GM19099 (cell line): ENCODE data around the gene TM4SF1.

Experiments used
- POLR2A ChIP-seq: IDR thresholded peaks from 3 replicates; pipeline ENCODE4 v1.6.1; 2011; ENCODE audit warnings: low read depth; ENCODE audit not compliant: insufficient read length; ENCODE audit errors: extremely low read depth

TM4SF1 gene

GRCh38 chr3:149353581-149354184 lies 23.8 kb downstream of the TM4SF1 start:
- no peak for TF ChIP-seq POLR2A

DNA sequence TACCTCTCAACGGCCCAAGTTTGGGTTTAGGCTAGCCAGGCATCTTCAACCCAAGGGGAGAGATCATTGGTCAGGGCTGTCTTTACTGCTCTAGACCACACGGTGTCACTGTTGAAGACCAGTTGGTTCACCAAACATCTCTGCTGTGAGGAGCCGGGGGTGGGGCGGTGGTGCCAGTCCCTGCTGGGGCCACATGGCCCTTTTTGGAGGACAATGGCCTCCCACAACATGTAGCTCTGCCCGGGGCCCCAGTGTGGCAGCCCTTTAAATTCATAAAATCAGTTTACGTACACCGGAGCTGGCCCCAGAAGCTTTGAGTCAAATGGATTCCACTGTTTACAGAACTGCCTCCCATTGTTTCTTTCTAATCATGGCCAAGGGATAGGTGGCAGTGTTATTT lies 24.9 kb downstream of the TM4SF1 start:
- TF ChIP-seq POLR2A = no peak

GRCh38 chr3:149343951-149344350 lies 33.5 kb downstream of the TM4SF1 start:
- no peak for TF ChIP-seq POLR2A

DNA sequence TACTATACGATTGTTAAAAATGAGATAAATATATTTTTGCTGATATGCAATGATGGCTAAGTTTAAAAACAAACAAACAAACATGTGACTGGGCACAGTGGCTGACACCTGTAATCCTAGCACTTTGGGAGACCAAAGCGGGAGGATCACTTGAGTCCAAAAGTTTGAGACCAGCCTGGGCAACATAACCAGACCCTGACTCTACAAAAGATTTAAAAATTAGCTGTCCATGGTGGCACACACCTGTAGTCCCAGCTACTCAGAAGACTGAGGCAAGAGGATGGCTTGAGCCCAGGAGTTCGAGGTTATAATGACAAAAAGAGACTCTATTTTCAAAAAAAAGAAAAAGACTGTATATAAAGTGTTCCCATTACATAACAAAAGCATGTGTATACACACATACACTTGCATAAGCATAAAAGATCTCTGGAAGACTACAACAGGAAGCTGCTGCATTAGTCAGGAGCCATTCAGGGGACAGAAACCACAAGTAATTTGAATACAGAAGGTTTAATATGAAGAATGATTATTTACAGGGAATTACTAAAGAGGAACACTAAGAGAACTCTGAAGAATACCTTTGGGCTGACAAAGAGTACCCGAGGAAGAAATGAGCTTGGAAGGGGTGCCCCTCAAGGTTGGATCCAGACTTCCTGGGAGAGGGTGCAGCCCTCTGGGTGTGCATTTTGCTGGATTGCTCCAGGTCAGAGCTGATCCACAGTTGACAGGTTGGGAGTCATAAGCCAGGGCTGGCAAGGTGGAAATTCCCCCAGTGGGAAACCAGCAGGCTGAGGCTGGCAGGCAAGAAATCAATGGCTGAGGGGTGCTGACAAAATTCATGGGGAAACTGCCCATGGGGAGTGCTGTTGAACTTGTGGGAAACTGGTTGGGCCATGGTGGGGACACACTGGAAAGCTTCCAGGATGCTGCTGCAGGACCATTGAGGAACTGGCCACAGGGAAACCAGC lies 34.8 kb downstream of the TM4SF1 start:
- no peak for TF ChIP-seq POLR2A

GRCh38 chr3:149340310-149340933 lies 37.0 kb downstream of the TM4SF1 start:
- no peak for TF ChIP-seq POLR2A

GRCh38 chr3:149339931-149340309 lies 37.5 kb downstream of the TM4SF1 start:
- TF ChIP-seq POLR2A = no peak

DNA sequence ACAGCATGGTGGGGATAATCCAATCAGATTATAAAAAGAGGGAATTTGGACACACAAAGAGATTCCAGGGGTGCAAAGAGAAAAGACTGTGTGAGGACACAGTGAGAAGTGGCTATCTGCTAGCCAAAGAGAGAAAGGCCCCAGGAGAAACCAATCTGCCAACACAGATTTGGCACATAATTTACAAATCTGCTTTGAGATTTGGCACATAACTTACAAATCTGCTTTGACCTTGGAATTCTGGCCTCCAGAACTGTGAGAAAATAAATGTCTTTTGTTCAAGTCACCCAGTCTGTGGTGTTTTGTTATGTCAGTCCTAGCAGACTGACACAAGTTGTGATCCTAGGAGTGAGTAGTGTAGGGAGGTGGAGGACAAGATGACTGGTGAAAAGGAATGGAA lies 40.5 kb downstream of the TM4SF1 start:
- no peak for TF ChIP-seq POLR2A

DNA sequence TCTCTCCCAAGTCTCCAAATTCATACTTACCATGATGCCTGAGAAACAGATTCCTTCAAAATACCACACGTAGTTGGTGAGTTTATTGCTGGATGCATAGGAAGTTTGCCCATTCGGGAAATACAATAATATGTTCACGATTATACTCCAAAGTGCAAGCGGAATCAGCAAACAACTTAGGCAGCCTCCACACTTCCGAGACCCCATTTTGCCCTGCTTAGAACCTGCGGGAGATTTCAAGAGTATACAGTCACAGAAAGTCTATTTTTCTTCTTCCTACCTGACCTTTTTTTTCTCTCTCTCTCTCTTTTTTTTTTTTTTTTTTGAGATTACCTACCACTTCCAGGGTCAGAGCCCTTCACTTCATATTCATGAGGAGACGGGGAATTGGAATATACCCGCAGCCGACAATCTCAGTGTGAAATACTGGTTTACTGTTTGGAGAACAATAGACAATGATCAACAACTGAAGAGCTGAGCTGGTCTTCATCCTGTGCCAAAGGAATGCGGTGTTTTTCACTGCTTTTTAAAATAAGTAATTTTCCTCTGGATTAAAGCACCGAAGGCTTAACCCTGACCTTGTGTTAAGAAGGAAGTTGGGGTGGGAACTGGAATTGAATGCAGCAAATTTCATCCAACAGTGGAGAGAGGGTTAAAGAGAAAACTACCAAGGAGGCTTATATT lies 44.1 kb downstream of the TM4SF1 start, which contains the start of gene TM4SF18:
TSS of gene TM4SF18 (minus strand) at position 461 of the 684 bp plus-strand sequence. CDS start at position 207, 254 bp downstream.
- TF ChIP-seq POLR2A = no peak

DNA sequence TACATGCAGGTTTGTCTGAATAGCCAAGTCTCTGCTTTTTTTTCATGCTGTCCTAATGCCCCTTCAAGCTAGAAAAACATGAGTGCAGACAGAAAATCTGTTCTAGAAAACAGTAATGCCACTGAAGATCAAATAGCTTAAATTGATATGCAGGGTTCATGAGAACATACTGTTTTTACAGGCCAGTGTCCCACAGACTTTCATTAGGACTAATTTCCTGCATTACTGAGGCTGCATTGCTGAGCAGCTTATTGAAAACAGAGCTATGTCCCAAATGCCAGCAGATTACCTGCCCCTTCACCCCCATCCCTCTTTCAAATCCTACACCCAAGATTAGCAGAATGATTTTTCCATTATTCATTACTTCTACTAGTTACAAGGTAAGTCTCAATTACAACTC lies 44.7 kb downstream of the TM4SF1 start:
- no peak for TF ChIP-seq POLR2A

GRCh38 chr3:149332227-149332765 lies 45.2 kb downstream of the TM4SF1 start:
- no peak for TF ChIP-seq POLR2A

- TF ChIP-seq POLR2A = no peak
Measured at GRCh38 chr3:149331396-149331795, 46.1 kb downstream of the TM4SF1 start.

GRCh38 chr3:149330609-149331331 lies 46.7 kb downstream of the TM4SF1 start:
- TF ChIP-seq POLR2A = no peak

DNA sequence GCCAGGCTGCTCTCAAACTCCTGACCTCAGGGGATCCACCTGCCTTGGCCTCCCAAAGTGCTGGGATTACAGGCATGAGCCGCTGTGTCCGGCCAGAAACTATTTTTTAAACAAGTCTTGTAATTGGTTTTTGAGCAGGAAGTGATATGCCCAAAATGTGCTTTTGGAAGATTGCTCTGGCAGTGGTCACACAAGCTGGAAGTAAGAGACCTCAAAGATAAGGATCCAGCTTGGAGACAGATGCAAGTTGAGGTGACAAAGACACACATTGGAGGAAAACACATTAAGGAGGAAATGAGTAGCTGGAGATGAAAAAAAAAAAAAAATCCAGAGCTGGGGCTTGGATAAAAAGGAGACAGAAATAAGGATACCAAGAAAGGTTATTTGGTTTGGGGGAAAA lies 50.3 kb downstream of the TM4SF1 start:
- no peak for TF ChIP-seq POLR2A

GRCh38 chr3:149325581-149325980 lies 51.9 kb downstream of the TM4SF1 start:
- TF ChIP-seq POLR2A = no peak
